ENCODE results near the gene CIPC. TPM values are rescaled to one million over a fixed set of nuclear protein-coding genes. Genes with fewer than 3 reads are reported as not detected.

CIPC gene
- total RNA-seq, 1 donor from 2014 or later = 9.7 TPM

GRCh38 chr14:77126461-77126990 lies 28.5 kb downstream of the CIPC start:
- Histone ChIP-seq H3K36me3 (ENCODE audit: control insufficient read depth, insufficient read depth, low read length) (no peaks in the 10 kb centered on the region), H3K27me3 (ENCODE audit: control insufficient read depth, insufficient read depth, low read length) (peaks cover 15% of the 10 kb centered on the region), H3K4me3 (ENCODE audit: low read depth, low read length) (no peak overlapping the region)
- TF ChIP-seq, protein P1, sequence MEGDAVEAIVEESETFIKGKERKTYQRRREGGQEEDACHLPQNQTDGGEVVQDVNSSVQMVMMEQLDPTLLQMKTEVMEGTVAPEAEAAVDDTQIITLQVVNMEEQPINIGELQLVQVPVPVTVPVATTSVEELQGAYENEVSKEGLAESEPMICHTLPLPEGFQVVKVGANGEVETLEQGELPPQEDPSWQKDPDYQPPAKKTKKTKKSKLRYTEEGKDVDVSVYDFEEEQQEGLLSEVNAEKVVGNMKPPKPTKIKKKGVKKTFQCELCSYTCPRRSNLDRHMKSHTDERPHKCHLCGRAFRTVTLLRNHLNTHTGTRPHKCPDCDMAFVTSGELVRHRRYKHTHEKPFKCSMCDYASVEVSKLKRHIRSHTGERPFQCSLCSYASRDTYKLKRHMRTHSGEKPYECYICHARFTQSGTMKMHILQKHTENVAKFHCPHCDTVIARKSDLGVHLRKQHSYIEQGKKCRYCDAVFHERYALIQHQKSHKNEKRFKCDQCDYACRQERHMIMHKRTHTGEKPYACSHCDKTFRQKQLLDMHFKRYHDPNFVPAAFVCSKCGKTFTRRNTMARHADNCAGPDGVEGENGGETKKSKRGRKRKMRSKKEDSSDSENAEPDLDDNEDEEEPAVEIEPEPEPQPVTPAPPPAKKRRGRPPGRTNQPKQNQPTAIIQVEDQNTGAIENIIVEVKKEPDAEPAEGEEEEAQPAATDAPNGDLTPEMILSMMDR (IDR thresholded peaks at IDR 0.05; ENCODE audit: insufficient read depth, low read length, severe bottlenecking) = no peak
- DNase-seq (ENCODE audit: low read depth) (no peak), FAIRE-seq (no peak)

GRCh38 chr14:77128414-77128891 lies 30.4 kb downstream of the CIPC start:
- DNase-seq (ENCODE audit: low read depth) (peak; percentile 73), FAIRE-seq (no peak)
- TF ChIP-seq, protein P1 (IDR thresholded peaks at IDR 0.05; ENCODE audit: insufficient read depth, low read length, severe bottlenecking) = no peak
- no peak overlapping the region for H3K4me3 ChIP-seq (ENCODE audit: low read depth, low read length)
- peaks cover 15% of the 10 kb centered on the region for H3K27me3 ChIP-seq (ENCODE audit: control insufficient read depth, insufficient read depth, low read length)
- no peaks in the 10 kb centered on the region for H3K36me3 ChIP-seq (ENCODE audit: control insufficient read depth, insufficient read depth, low read length)

- peaks cover 16% of the 10 kb centered on the region for H3K27me3 ChIP-seq (ENCODE audit: control insufficient read depth, insufficient read depth, low read length)
Observed at GRCh38 chr14:77130386-77130785, 32.3 kb downstream of the CIPC start.

GRCh38 chr14:77131206-77131605 lies 33.1 kb downstream of the CIPC start:
- Histone ChIP-seq H3K36me3 (ENCODE audit: control insufficient read depth, insufficient read depth, low read length) (no peaks in the 10 kb centered on the region), H3K27me3 (ENCODE audit: control insufficient read depth, insufficient read depth, low read length) (peaks cover 10% of the 10 kb centered on the region), H3K4me3 (ENCODE audit: low read depth, low read length) (no peak overlapping the region)
- TF ChIP-seq, protein P1 (IDR thresholded peaks at IDR 0.05; ENCODE audit: insufficient read depth, low read length, severe bottlenecking) = no peak
- DNase-seq (ENCODE audit: low read depth) (no peak), FAIRE-seq (no peak)

More at GRCh38 chr14:77130386-77130785, 32.3 kb downstream of the CIPC start:
- DNase-seq (ENCODE audit: low read depth) = no peak
- Histone ChIP-seq H3K36me3 (ENCODE audit: control insufficient read depth, insufficient read depth, low read length) (no peaks in the 10 kb centered on the region), H3K4me3 (ENCODE audit: low read depth, low read length) (no peak overlapping the region)
- TF ChIP-seq, protein P1 (IDR thresholded peaks at IDR 0.05; ENCODE audit: insufficient read depth, low read length, severe bottlenecking) = no peak
- FAIRE-seq = no peak

DNA sequence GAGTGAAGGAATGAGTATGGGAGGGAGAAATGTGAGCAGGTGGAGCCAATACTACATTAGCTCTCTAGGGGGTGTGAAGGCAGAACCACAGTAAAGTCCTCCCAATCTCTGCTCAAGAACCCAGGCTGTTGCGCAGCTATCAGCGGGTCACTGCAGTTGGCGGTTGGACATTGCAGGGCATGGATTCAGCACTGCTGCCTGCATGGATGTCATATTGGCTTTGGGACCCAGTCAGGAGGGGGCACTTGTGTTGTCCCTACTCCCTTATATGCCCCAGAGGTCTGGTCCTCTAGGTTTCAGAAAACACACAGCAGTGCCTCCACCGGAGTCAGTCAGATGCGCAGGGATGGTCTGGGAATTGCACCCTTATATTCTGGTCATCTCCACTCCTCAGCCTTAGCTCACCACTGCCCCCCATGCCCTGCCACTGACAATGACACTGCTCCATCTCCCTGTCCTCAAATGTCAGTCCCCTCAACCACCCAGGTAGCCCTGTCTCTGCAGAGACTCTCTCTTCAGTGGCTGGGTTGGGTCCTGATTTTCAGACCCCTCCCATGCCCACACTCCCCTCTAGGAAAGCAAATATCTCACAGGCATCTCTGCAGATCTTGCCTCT lies 33.9 kb downstream of the CIPC start:
- TF ChIP-seq, protein P1 (IDR thresholded peaks at IDR 0.05; ENCODE audit: insufficient read depth, low read length, severe bottlenecking) = no peak
- H3K27me3 ChIP-seq (ENCODE audit: control insufficient read depth, insufficient read depth, low read length) = peaks cover 10% of the 10 kb centered on the region
- no peak for DNase-seq (ENCODE audit: low read depth)

More for the DNA sequence above, 33.9 kb downstream of the CIPC start:
- Histone ChIP-seq H3K36me3 (ENCODE audit: control insufficient read depth, insufficient read depth, low read length) (no peaks in the 10 kb centered on the region), H3K4me3 (ENCODE audit: low read depth, low read length) (no peak overlapping the region)
- no peak for FAIRE-seq

All from bronchial epithelial cell (primary cell).